CD4-positive, alpha-beta T cell treated with Interleukin-6 at 100 ng/mL for 8 hours (primary cell): ENCODE data around the gene EIF4E3.

ENCODE experiments used
- DNase-seq: peaks from one replicate; pipeline ENCODE4 v3.0.0-alpha.2; 2020; ENCODE audit warnings: mixed read lengths, low spot score

The EIF4E3 gene

DNA sequence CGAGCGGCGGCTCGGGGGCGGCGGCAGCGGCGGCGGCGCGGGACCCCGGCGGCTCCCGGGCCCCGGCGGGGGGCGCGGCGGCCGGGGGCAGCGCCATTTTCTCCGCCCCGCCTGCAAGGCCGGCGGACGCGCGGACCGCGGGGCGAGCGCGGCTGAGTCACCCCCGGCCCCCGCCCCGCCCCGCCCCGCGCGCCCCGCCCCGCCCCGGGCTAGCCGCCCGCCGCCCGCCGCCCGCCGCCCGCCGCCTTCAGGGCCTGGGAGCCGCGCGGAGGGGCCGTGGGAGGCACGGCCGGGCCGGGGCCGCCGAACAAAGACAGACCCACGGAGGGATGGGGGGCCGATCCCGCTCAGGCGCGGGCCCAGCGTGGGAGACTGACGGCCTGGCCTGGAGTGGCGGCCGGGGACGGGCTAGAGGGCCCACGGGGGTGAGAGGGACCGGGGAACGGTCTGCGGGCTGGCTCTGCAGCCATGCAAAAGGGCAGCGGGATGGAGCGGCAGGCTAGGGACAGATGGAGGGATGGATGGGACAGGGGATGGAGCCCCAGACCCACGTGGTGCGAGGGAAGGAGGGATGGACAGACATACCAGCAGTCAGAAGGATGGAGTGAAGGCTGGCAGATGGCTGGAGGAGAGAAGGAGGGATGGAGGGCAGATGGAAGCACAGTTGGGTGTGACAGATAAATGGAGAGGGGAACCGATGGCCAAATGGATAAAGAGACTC lies at the start of gene EIF4E3:
TSS of gene EIF4E3 (minus strand) at position 132 of the 721 bp plus-strand sequence. CDS start at position 97, 35 bp downstream.
- DNase-seq, result peak; percentile 42

DNA sequence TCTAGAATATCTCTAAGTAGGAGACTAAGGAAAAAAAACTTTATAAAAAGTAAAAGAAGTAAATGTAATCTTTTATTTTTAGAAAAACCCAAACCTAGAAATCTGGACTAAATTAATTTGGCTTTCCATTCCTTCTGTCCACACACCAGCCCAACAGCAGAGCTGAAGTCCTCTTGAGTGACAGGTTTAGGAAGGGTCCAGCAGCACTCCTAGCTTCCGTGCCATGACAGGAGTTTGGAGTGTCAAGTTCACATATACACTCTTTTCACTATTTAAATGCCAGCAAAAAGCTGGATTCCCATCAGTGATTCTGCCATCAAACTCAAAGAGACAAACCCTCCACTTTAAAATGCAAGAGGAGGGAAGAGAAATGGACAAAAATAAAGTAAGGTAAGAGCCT lies 46.7 kb upstream of the EIF4E3 start:
- no peak for DNase-seq

DNA sequence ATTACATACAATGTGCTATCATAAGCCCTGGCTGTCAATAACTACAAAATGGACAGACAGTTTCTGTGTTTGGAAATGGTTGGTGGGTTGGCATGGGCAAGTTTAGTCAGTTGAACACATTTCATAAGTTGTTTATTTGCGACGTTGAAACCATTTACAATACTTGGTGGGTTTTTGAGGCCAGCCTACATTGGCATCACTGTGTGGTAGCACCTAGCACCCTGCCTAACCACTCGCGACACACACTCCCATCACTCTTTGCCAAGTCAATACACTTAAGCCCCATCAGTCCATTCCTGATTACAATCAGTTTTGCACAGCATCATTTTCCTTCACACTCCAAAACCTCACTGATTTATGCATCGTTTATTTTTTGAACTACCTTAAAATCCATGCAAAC lies 45.9 kb upstream of the EIF4E3 start:
- DNase-seq, result no peak

DNA sequence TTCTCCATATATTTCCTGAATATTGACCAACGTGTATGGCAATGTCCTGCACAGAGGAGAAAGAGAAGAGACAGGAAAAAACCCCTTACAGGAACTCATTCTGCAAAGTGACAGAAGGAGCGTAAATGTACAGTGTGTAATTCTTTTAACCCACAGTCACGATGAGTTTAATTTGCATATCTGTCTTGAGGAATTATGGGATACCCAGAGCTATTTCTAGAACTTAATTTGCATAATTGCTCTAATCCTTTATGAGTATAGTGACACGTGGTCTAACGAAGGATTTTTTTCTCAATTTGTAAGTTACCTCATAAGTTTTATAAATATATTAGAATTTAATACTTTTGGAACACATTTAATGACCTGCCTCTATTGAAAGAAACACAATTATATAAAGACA lies 38.2 kb upstream of the EIF4E3 start:
- DNase-seq, result no peak

DNA sequence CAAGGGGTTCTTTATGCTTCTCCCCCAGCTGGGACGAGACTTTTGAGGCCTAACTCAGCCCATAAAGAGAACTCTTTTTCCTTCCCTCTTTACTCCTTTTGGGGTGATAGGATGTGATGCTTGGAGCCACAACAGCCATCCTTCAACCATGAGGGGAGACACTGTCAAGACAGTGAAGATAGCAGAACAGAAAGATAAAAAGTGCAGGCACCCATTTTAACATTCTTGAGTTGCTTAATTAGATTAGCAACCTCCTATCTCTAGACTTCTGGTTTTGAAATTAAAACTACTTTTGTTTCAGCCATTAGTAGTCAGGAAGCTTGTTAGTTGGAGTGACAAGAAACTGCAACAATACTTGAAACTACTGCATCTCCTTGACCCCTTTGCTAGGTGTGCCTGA lies 34.9 kb upstream of the EIF4E3 start:
- no peak for DNase-seq

DNA sequence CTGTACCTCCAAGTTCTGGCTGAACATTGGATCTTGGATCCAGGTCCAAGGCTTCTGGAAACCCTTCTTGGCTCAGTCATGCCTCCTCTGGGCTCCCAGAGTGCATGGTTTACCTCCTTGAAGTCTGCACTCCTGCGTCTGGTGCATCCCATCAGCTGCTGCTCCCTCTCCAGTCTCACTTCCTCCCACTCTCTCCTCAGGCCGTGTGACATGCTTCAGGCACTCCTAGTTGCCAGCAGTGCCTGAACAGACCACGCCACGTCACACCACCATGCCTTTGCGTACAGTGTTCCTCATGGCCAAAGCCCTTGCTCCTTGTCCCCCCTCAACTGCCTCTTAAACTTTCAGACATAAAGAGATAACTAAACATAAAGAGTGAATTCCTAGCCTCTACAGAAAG lies 34.2 kb upstream of the EIF4E3 start:
- no peak for DNase-seq

DNA sequence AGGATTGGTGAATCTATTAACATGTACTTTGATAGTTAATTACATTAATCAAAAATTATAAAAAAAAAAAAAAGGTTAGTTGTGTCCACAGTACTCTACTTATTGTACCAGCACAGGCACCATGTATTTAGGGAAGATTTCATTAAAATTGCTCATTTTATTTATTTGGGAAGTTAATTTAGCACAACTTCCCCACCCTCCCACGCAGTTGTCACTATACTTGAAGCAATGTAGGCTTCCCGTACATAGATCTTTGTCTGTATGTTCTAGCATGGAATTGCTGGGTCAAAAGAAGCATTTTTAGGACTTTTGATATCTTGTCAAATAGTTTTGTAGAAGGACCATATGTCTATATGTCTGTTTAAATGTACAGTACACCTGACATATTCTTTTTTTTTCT lies 32.9 kb upstream of the EIF4E3 start:
- DNase-seq, result no peak

DNA sequence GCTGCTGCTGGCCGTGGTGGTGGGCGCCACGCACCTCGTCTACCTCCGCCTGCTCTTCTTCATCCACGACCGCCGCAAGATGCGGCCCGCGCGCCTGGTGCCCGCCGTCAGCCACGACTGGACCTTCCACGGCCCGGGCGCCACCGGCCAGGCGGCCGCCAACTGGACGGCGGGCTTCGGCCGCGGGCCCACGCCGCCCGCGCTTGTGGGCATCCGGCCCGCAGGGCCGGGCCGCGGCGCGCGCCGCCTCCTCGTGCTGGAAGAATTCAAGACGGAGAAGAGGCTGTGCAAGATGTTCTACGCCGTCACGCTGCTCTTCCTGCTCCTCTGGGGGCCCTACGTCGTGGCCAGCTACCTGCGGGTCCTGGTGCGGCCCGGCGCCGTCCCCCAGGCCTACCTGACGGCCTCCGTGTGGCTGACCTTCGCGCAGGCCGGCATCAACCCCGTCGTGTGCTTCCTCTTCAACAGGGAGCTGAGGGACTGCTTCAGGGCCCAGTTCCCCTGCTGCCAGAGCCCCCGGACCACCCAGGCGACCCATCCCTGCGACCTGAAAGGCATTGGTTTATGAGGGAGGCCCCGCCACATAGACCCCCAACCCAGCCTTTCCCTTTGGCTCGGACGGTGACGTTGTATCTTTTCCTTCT lies 29.5 kb upstream of the EIF4E3 start:
- DNase-seq, result no peak

DNA sequence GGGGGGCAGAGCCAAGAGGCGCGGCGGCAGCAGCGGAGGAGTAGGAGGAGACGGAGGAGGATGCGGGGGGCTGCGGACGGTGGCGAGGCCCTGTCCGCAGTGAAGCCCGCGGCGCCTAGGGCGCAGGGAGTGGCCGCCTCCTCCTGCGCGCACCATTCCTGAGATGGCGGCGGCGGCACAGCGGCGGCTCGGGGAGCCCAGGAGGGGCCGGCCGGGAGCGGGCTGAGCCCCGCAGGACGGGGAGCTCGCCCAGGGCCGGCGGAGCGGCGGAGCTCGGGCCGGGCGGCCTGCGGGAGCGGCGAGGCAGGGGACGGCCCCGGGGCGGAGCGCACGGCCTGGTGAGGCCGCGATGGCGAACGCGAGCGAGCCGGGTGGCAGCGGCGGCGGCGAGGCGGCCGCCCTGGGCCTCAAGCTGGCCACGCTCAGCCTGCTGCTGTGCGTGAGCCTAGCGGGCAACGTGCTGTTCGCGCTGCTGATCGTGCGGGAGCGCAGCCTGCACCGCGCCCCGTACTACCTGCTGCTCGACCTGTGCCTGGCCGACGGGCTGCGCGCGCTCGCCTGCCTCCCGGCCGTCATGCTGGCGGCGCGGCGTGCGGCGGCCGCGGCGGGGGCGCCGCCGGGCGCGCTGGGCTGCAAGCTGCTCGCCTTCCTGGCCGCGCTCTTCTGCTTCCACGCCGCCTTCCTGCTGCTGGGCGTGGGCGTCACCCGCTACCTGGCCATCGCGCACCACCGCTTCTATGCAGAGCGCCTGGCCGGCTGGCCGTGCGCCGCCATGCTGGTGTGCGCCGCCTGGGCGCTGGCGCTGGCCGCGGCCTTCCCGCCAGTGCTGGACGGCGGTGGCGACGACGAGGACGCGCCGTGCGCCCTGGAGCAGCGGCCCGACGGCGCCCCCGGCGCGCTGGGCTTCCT lies 28.8 kb upstream of the EIF4E3 start, which contains the start of gene GPR27:
TSS of gene GPR27 (plus strand) at position 155 of the 909 bp plus-strand sequence. CDS start at position 350, 195 bp downstream.
- DNase-seq, result no peak

DNA sequence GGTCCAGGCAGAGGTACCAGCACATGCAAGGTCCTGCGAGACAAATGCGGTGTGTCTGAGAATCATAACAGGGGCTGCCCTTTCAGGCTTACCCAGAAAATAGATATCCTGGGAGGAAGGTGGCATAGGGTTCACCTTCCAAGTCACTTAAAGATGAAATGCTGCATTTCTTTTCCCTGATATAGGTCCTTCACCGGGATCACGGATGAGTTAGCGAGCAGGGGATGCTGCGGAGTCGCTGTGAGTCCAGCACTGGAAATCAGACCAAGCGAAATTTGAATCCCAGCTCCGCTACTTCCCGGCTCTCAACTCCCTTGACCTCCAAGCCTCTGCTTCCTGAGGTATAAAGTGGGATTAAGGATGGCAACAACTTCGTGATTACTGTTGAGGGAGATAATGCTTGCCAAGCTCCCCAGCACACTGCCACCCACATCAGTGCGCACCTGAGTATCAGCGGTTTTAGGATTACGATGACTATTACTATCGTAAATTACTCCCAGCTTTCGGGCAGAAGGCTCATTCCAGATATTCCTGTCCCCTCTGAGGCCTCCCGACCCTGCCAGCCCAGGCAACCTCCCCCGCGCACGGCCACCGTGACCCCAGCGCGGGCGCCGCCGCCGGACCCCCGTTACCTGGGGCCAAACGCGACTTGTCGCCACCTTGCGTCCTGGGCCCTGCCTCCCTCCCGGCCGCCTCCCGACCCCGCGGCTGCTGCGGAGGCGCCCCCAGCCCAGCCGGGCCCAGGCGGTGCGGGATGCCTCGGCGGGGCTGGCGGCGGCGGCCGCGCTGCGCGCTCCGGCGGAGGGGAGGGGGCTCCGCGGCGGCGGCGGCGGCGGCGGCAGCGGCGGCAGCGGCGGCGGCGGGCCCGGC lies 27.9 kb upstream of the EIF4E3 start:
- DNase-seq, result no peak

DNA sequence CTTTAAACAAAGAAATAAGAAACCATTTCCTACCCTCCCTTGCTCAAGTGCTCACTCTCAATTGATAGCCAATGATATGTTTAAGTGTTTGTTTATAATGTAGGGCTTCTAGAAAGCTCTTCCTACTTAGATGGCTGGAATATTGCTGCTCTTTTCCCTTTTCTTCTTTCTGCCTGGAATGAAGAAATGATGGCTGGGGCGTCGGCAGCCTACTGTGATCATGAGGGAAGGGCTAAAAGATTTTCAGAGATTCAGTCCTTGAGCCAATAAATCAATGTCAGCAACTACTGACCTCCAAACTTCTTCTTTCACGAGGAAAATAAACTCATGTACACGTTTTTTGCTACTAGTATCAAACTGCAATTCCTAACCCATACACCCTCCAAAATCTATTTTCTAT lies 26.4 kb upstream of the EIF4E3 start:
- no peak for DNase-seq

DNA sequence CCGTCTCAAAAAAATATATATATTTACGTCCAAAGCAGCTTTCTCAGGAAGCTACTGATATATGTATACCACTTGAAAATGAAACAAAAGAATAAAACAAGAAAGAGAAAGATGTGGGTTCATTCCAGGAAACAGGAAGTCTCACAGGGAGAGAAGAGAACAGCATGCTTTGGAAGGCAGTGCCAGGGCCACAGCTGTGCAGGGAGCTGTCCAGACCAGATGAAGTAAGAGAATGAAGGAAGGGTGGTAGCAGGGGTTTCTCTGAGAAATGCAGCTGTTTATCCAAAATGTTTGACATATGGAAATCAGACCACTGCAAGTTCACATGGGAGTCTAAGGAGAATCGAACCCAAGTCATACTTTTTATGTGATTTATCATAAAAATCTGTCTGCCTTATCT lies 19.5 kb upstream of the EIF4E3 start:
- DNase-seq, result no peak

DNA sequence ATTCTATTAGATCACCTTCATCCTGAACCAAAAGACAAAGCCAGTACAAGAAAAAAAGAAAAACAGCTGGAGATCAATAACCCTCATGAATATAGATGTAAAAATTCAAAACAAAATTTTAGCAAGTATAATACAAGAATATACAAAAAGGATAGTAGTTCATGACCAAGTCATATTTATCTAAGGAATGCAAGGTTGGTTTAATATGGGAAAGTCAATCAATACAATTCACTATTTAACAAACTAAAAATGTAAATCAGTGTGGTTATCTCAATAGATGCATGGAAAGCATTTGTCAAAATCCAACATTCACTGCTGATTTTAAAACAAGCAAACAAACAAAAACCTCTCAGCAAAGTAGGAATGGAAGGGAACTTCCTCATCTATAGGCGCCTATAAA lies 17.4 kb upstream of the EIF4E3 start:
- no peak for DNase-seq

DNA sequence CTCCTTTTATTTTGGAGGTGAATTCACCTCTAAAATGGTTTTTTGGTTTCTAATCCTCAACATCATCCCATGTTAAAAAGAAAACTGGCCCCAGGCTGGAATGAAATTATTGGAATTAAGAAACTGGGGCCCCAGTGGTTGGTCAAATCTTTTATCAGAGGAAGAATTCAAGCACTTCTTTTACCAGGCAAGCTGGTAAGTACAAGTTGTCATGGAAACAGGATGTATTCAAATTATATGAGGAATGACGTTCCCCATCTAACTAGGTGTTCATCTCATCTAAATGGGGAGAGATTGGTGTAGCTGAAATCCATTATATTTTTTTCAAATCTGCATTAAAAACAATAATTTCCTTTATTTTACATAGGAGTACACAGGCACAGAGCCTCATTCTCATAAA lies 9.7 kb upstream of the EIF4E3 start:
- no peak for DNase-seq

DNA sequence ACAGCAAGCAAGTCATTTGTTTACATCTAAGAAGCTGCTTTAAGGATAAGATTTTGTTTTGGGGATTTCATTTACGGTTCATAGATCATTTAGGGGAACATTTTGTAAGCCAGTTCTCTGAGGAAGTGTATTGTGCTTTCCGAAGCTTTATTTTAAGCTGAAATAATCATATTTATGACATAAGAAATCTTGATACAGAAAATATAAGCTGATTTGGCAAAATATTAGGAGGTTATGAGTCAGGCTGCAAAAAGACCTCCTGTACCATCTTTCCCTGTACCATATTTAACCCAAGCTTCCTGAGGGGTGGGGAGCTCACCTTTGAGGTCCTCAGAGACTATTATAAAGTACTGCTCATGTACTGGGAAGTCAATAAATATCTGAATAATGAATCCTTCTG lies 8.1 kb upstream of the EIF4E3 start:
- no peak for DNase-seq

DNA sequence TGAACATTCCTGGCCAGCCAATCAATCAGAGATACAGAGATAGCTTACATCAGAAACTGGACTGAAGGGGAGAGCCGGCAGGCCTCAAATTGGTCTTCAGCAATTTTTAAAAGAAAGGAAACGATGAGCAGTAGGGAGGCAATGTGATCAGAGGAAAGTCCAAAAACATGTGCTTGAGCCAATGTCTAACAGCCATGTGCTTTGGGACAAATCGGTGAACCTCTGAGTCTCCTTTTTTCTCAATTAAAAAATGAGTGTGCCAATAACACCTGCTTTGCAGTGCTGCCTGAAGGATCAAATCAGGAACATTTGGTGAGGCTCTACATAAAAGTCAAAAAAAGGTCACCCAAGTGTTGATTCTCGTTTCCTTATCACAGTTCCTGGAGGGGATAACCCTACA lies 7.4 kb upstream of the EIF4E3 start:
- DNase-seq, result no peak

DNA sequence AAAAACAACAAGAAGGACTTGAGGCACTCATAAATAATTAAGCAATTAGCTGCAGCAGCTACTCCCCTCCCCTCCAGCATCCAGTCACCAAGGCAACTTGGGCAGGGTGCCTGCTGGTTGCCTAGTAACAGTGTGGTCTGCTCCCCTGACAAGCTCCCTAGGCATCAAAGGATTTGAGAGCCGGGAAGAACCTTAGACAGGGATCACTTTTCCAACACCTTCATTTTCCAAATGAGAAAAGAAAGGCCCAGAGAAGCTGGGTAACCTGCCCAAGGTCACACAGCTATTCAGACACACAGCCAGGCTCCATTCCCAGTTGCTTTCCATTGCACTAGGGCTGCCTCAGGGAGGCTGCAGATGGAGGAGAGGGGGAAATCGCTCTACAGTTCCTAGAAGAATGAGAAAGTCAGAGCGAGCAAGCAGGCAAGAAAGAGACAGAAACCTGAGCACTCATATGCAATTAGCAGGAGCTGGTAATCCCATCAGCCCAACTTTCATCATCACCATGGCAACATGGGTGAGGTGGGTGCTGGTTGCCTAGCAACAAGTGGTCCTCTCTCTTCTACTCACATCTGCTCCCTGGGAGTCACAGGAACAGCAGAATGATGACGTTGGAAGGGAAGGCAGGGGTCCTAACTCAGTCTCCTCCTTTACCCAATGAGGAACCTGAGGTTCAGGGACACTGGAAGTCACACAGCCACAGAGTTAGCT lies 3.6 kb upstream of the EIF4E3 start:
- DNase-seq, result no peak

DNA sequence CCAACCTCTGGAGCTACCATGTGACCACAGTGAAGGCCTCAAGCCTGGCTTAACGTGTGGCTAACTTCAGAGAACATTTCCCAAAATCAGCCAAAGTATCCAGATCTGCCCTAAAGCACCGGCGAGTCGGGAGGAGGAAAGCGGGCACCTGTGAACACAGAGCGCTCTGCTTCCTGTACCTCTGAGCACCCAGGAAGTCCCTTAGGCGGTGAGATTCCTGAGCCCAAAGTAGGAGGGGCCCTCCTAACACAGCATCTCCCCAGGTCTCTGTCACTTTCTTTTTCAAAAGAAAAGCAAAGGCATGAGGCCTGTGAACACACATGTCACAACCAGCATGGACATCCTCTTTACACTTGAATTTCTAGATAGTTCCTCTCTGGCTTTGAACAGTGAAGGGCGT lies 944 bp upstream of the EIF4E3 start:
- peak; percentile 71 for DNase-seq

DNA sequence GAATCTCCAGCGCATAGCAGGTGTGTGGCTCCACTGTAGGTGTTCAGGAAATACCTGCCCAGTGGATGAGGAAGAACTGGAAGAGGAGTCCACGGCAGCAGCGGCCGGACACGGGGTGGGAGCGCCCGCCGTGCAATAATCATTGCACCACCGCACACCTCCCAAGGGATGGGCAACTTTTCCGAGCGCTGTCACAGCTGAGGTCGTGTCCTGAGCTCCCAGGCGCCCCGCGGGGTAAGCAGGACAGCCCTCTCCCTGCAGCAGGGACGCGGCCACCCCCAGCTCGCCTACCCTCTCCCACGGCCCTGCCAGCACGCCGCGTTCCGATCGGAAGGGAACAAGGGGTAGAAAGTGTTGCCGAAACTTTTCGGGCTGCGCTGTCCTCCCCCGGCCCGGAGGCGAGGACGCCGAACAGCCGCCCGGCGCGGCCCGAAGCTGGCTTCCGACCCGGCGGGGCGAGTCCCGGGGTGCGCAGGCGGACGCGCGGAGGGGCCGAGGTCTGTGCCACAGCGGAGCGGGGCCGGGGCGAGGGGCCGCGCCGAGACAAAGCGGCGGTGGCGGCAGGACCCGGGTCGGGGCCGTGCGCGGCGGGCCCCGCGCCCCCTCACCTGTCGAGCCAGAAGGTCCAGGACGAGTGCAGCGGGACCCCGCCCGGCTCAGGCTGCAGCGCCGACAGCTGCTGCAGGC lies 475 bp downstream of the EIF4E3 start:
- DNase-seq, result no peak

DNA sequence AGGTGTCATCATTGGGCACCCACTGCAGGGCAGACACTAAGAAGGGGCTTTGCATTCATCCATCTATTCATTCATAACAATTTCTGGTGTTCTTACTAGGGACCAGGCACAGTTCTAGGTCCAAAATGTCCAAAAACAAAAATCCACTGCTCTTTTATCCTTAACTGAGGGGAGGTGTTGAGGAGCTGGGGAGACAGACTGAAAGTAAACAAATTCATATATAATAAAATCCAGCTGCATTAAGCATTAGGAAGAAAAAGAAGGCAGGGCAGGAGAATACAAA lies 1.1 kb downstream of the EIF4E3 start:
- no peak for DNase-seq
